LNCAP (cell line): ENCODE data around the gene NRARP.

Source experiments
- TF ChIP-seq, protein P1 (sequence below): fragments of 450-650 bp; IDR thresholded peaks from 2 replicates; pipeline ENCODE4 v1.5.1; 2017; ENCODE audit warnings: mild to moderate bottlenecking

The NRARP gene

DNA sequence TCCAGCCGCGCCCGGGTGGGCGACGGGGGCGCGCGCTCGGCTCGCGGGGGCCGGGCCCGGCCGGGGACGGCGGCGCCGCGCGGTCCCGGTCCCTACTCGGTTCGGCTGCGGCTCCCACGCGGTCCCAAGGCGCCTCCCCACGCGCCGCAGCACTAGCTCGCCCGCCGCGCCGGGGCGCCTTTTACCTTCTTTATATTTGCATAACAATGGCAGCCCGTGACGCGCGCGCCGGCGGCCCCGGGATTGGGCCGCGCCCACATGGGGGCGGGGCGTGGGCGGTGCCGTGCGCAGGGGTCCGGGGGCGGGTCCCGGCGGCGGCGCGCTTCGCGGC is at the start of gene NRARP:
Gene NRARP (minus strand): TSS at position 154 of the 331 bp plus-strand sequence. CDS start 343 bp downstream, outside the sequence.
- TF ChIP-seq, protein P1, sequence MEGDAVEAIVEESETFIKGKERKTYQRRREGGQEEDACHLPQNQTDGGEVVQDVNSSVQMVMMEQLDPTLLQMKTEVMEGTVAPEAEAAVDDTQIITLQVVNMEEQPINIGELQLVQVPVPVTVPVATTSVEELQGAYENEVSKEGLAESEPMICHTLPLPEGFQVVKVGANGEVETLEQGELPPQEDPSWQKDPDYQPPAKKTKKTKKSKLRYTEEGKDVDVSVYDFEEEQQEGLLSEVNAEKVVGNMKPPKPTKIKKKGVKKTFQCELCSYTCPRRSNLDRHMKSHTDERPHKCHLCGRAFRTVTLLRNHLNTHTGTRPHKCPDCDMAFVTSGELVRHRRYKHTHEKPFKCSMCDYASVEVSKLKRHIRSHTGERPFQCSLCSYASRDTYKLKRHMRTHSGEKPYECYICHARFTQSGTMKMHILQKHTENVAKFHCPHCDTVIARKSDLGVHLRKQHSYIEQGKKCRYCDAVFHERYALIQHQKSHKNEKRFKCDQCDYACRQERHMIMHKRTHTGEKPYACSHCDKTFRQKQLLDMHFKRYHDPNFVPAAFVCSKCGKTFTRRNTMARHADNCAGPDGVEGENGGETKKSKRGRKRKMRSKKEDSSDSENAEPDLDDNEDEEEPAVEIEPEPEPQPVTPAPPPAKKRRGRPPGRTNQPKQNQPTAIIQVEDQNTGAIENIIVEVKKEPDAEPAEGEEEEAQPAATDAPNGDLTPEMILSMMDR, result no peak

GRCh38 chr9:137350696-137351584 is 48.9 kb upstream of the NRARP start:
- TF ChIP-seq, protein P1, result no peak

DNA sequence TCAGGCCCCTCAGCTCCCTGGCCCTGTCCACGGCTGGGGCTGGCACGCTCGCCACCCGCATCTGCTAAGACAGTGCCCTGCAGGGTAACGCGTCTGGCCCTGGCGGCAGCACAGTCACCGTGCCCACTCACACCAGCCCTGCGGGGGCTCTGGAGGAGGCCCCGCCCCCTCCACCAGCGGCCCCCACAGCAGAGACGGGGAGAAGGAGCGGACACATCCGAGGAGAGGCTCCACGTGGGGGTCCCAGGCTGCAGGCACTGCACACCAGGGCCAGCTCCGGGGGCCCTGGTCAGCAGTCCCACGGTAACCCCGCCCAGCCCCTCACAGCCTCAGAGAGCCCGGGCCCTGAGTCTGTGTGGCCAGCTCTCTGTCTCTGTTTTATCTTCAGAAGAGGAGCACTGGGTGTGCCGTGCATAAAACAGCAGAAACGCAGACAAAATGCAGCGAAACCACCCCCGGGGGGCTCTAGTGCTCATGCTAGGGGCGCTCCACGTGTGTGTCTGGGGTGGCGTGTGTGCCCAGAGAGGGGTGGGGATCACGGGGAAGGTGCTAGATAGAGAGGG is 47.5 kb upstream of the NRARP start:
- TF ChIP-seq, protein P1, result no peak

GRCh38 chr9:137348769-137349470 is 46.8 kb upstream of the NRARP start:
- TF ChIP-seq, protein P1, result no peak

GRCh38 chr9:137347928-137348327 is 45.9 kb upstream of the NRARP start:
- TF ChIP-seq, protein P1, result no peak

- TF ChIP-seq, protein P1, result no peak
Observed at GRCh38 chr9:137342482-137342881, 40.4 kb upstream of the NRARP start.

DNA sequence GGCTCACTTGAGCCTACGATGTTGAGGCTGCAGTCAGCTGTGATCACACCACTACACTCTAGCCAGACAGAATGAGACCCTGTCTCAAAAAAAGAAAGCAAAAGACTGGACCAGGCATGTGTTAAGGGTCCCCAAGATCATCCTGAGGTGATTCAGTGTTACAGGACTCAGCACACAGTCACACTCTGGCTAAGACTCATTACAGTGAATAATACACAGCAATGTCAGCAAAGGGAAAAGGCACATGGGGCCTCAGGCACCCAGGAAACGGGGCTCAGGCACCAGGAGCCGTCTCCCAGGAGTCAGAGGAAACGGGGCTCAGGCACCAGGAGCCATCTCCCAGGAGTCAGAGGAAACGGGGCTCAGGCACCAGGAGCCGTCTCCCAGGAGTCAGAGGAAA is 39.2 kb upstream of the NRARP start:
- TF ChIP-seq, protein P1, result no peak
